Cardiac atrium fibroblast (primary cell): ENCODE results near the gene HMG20A. TPM values are rescaled to one million over a fixed set of nuclear protein-coding genes. Genes with fewer than 3 reads are reported as not detected.

Source experiments
- total RNA-seq: library from RNA; depleted of rRNA; stranded (reverse); fragments of >200 nt; gene quantifications from 2 replicates; pipeline ENCODE4 v1.2.3, GENCODE V29; 2015

Gene HMG20A
- 23.2 and 24.9 TPM in 2 replicates for total RNA-seq

DNA sequence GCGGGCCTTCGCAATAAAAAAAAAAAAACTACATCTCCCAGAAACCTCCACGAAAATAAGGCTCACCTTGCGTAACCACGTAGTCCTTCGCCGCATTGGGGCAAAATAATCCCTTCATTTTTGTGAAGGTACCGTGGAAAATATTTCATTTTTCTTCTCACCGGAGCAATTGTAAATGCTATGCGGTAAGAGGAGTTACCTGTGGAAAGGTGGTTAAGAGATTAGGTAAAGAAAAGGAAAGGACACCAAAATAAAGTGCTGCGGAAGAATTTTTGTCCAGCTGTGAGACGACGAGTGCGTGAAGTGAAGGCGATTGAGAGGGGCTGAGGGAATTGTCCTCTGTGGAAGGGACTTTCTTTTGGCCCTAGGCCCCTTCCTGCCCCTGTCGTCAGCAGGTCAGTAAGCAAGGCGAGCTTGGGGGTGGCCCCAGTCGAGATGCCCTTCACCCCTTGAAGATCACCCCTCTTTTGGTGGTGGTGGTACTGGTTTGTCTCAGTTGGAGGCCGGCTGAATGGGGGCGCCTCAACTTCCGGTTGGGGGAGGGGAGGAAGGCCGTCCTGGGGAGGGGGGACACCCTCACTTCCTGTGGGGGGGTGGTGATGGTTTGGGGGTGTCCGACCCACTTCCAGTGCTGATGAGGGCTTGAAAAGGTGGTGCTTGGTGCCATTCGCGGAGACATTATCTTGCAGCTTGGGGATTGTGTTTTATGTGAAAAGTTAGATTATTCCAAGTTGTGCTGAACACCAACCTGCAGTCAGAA, at the start of gene HMG20A:
TSS of gene HMG20A (plus strand) at position 279 of the 760 bp plus-strand sequence. CDS start 37,520 bp downstream, outside the sequence.

DNA sequence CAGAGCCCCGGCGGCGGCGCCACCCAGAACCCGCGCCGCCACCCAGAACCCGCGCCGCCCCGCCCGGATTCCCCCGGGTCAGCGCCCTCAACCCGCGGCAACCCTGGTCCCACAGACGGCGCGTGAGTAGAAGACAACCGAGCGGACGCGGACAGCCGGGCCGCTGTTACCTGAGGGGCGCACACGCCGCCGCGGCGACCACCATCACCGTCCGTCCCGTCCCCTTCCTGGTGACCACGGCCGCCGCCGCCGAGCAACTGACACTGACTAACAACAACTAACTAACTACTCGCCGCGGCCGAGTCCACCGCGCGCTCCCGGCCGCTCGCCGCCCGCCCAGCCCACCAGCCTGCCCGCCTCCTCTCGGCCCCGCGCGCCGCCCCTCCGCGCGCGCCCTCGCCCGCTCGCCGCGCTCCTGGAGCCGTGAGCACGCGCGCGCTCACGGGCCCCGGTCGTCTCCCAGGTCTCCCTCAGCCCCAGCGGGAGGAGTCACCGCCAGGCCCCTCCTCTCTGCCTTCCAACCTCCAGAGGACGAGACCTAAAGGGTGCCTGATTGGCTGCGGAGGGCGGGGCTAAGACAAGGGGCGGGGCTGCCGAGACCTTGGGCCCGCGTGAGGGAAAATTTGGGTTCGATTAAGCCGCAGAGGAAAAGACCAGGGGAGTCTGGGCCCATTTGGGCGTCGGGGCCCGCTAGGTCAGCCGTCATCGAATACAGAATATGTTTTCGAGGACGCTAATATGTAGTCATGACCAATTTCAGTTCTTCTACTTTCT, 665 bp upstream of the HMG20A start, which contains the start of gene PEAK1:
TSS of gene PEAK1 (minus strand) at position 269 of the 774 bp plus-strand sequence. CDS start 238,178 bp downstream, outside the sequence.

Other genes starting within 250 kb of the HMG20A start
- 35.4 and 59.9 TPM in 2 replicates for gene PEAK1, start 784 bp upstream of the HMG20A start, total RNA-seq
- 0.32 and 2.7 TPM in 2 replicates for gene LINGO1, start 212.0 kb downstream of the HMG20A start, total RNA-seq